OCI-LY7 (cell line): ENCODE data around the gene MAP3K10.

Source experiments
- CTCF ChIP-seq: fragments of 200-600 bp; sonication (generic); conservative IDR thresholded peaks from 2 replicates; pipeline ENCODE4 v1.5.1; 2014; ENCODE audit warnings: mild to moderate bottlenecking, antibody characterized with exemption, low read length, moderate library complexity, mixed read lengths
- EZH2phosphoT487 ChIP-seq: fragments of 200-600 bp; sonication (generic); IDR thresholded peaks from 2 replicates; pipeline ENCODE4 v1.6.1; 2018; ENCODE audit warnings: low read depth, borderline replicate concordance, mild to moderate bottlenecking, mixed run types, antibody characterized with exemption, low read length, moderate library complexity, mixed read lengths

GRCh38 chr19:40198272-40198990 lies 7.2 kb downstream of the MAP3K10 start:
- no peak for TF ChIP-seq CTCF
- TF ChIP-seq EZH2phosphoT487: no peak
